ENCODE data around the gene TRAF3.
"Not testable (repeated sequence)": the region's sequence is repeated elsewhere in the genome, so short reads cannot be mapped to it uniquely, and the experiment has no call there.

Gene TRAF3

DNA sequence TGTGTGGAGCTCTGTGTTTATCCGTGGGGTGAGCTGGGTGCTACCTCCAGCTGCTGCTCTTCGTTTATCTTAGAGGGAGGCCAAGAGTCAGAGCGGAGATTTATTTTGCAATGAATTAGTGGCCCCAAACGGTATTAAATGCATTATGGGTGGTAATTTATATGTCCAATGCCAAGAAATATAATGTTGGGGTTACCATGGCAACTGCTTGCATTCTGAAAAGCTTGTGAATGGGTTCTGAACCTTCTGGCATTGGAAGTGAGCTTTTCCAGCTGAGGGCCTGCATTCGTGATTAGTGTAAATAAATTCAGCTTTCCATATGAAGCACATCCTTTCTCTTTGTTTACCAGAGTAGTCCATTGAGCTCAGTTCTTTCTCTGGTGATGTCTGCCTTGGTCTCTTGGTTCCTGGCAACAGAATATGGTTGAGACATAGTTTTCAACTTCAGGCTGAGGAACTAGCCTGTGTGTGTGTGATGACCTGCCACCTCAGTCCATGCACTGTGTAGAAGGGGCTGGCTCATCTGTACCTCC is 51.8 kb downstream of the TRAF3 start:
- no peak overlapping the region for H3K4me3 ChIP-seq (ENCODE audit: low read depth, low read length)
- TF ChIP-seq, protein P1, sequence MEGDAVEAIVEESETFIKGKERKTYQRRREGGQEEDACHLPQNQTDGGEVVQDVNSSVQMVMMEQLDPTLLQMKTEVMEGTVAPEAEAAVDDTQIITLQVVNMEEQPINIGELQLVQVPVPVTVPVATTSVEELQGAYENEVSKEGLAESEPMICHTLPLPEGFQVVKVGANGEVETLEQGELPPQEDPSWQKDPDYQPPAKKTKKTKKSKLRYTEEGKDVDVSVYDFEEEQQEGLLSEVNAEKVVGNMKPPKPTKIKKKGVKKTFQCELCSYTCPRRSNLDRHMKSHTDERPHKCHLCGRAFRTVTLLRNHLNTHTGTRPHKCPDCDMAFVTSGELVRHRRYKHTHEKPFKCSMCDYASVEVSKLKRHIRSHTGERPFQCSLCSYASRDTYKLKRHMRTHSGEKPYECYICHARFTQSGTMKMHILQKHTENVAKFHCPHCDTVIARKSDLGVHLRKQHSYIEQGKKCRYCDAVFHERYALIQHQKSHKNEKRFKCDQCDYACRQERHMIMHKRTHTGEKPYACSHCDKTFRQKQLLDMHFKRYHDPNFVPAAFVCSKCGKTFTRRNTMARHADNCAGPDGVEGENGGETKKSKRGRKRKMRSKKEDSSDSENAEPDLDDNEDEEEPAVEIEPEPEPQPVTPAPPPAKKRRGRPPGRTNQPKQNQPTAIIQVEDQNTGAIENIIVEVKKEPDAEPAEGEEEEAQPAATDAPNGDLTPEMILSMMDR (IDR thresholded peaks at IDR 0.05; ENCODE audit: insufficient read depth, low read depth, low read length, missing control alignments) = no peak
- no peak for DNase-seq (ENCODE audit: low read depth)

DNA sequence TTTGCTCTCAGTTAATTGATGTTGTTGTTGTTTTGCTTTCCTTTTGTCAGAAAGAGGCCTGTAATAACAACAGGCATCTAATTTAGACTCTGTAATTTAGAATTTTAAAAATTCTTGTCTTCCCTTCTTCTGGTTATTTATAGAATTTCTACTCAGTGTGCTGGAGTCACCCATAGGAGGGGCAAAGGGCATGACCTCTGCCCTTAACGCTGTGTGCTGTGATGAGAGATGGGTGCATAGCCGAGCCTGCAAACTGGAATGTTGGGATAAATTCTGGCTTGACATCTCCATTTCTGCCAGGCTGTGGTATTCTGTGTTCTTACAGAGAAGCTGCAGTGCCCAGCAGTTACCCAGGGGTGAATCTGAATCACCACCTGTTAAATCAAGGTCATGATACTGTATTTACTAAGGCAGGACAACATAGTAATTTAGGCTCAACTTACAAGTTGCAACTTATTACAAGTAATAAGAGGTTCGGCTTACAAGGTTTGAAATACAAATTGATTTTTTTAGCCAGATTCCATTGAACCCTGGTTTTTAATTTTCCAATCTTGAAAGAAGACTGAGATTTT is 53.3 kb downstream of the TRAF3 start:
- TF ChIP-seq, protein P1 (IDR thresholded peaks at IDR 0.05; ENCODE audit: insufficient read depth, low read depth, low read length, missing control alignments) = no peak
- no peak overlapping the region for H3K4me3 ChIP-seq (ENCODE audit: low read depth, low read length)
- DNase-seq (ENCODE audit: low read depth) = no peak

DNA sequence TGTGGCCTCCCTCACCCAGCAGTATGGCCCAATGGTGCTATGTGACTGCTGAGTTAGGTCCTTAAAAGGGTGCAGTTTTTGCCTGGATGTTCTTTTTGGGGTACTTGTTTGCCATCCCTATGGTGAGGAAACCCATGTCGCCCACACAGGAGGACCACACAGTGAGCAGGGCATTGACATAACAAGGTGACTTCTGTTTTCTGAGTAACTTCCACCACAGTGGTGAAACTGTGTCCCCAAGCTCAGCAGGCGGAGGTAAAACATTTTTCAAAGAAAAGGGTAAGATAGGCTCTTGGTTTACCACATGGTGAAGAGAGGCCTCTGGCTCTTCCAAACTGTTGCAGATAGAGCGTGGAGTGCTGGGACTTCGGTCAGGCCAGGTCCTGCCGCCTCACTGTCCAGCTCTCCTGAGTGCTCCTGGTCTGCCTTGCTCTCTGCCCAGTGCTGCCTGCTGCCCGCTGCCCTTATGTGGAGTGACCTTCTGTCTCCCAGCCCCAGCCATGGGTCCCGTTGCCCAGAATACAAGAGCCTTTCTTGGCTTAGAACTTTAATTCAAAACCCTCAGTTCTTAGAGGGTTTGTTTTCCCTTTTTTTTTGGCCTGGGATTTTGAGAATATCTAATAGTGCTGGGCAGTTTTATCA is 54.0 kb downstream of the TRAF3 start:
- no peak for DNase-seq (ENCODE audit: low read depth)
- TF ChIP-seq, protein P1 (IDR thresholded peaks at IDR 0.05; ENCODE audit: insufficient read depth, low read depth, low read length, missing control alignments) = no peak
- H3K4me3 ChIP-seq (ENCODE audit: low read depth, low read length) = no peak overlapping the region

DNA sequence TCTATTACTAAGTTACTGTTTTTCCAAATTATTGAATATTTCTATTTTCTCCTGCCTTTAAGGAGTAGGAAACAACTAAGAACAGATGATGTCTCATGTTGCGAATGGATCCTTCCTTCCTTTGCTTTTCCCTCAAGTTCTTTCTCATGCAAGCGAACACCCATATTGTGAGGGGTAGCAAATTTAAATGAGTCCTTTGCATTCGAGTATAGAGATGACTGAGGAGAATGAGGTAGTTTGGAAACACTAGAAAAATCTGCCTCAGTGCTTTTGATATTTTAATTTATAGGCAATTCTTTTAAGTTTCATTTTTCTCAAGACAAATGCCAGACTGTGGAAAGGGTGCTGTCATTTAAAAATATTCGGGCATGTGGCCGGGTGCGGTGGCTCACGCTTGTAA is 56.1 kb downstream of the TRAF3 start:
- TF ChIP-seq, protein P1 (IDR thresholded peaks at IDR 0.05; ENCODE audit: insufficient read depth, low read depth, low read length, missing control alignments) = no peak
- H3K4me3 ChIP-seq (ENCODE audit: low read depth, low read length) = no peak overlapping the region
- no peak for DNase-seq (ENCODE audit: low read depth)

DNA sequence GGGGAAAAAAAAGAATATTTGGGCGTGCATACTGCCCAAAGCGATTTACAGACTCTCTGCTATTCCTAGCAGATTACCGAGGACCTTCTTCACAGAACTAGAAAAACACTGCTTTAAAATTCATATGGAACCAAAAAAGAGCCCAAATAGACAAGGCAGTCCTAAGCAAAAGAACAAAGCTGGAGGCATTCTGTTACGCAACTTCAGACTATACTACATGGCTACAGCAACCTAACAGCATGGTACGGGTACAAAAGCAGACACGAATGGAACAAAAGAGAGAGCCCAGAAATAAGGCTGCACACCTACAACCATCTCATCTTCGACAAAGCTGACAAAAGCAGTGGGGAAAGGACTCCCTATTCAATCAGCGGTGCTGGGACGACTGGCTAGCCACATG is 56.7 kb downstream of the TRAF3 start:
- TF ChIP-seq, protein P1 (IDR thresholded peaks at IDR 0.05; ENCODE audit: insufficient read depth, low read depth, low read length, missing control alignments) = no peak
- no peak for DNase-seq (ENCODE audit: low read depth)
- H3K4me3 ChIP-seq (ENCODE audit: low read depth, low read length) = no peak overlapping the region

DNA sequence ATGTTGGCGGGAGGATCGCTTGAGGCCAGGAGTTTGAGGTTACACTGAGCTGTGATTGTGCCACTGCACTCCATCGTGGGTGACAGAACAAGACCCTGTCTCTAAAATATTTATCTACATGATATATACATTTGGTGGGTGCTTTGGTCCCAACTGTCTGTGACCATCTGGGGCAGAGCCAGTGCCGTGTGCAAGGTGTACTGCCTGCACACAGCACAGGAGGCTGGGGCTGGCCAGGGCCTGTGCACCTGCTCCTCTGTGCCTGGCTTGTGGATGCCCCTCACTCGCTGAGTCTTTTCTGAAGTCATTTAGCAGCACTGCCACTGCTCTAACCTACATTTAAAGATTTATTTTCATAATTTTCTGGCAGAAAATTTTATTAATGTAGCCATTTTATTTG is 58.7 kb downstream of the TRAF3 start:
- no peak for DNase-seq (ENCODE audit: low read depth)
- no peak overlapping the region for H3K4me3 ChIP-seq (ENCODE audit: low read depth, low read length)
- TF ChIP-seq, protein P1 (IDR thresholded peaks at IDR 0.05; ENCODE audit: insufficient read depth, low read depth, low read length, missing control alignments) = no peak

DNA sequence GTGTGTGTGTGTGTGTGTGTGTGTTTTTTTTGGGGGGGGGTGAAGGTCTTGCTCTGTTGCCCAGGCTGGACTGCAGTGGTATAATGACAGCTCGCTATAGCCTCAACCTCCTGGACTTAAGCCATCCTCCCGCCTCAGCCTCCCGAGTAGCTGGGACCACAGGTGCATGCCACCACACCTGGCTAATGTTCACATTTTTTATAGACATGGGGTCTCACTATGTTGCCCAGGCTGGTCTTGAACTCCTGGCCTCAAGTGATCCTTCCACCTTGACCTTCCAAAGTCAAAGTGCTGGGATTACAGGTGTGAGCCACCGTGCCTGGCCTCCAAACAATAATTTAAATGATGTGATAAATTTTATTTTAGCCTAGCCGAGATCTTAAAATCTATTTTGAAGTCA is 59.9 kb downstream of the TRAF3 start:
- H3K4me3 ChIP-seq (ENCODE audit: low read depth, low read length); DNase-seq (ENCODE audit: low read depth): not testable (repeated sequence)
